ENCODE measurements around the gene OR13A1. TPM values are rescaled to one million over a fixed set of nuclear protein-coding genes. Genes with fewer than 3 reads are reported as not detected.
"Not testable (repeated sequence)": the region's sequence is repeated elsewhere in the genome, so short reads cannot be mapped to it uniquely, and the experiment has no call there.

The OR13A1 gene
- total RNA-seq, 2 experiments from 2014 or later: not detected

DNA sequence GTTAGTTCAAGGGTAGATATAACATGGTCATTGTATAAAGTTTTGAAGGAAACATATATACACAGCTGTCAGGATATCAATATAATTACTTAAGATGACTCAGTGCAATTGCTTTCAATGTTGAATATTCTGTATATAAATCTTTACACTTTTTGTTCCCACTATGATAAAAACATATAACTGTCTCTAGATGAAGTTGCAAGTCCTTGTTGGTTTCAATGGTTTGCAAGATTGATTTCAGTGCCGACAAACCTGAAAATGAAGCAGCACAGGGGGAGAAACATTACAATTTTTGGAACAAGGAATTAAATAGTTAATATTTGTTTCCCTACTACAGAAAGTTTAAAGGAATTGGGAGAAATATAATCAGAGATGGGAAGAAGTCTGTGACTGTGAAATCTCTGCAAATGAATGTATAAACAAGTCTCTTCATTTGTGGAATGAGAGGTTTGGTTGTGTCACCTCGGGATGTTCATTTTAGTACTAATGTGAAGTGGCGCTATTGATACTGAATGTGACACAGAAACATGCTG is 54.1 kb downstream of the OR13A1 start:
- no peak overlapping the region for H3K27ac Mint-ChIP-seq
- TF ChIP-seq, protein P1, sequence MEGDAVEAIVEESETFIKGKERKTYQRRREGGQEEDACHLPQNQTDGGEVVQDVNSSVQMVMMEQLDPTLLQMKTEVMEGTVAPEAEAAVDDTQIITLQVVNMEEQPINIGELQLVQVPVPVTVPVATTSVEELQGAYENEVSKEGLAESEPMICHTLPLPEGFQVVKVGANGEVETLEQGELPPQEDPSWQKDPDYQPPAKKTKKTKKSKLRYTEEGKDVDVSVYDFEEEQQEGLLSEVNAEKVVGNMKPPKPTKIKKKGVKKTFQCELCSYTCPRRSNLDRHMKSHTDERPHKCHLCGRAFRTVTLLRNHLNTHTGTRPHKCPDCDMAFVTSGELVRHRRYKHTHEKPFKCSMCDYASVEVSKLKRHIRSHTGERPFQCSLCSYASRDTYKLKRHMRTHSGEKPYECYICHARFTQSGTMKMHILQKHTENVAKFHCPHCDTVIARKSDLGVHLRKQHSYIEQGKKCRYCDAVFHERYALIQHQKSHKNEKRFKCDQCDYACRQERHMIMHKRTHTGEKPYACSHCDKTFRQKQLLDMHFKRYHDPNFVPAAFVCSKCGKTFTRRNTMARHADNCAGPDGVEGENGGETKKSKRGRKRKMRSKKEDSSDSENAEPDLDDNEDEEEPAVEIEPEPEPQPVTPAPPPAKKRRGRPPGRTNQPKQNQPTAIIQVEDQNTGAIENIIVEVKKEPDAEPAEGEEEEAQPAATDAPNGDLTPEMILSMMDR (IDR thresholded peaks at IDR 0.05): no peak
- H3K27me3 Mint-ChIP-seq: peaks cover 15% of the 10 kb centered on the region
- H3K9me3 Mint-ChIP-seq: no peaks in the 10 kb centered on the region
- no peak for DNase-seq
- intact Hi-C loops (cut with micrococcal nuclease): no loop called here
- H3K4me1 Mint-ChIP-seq (ENCODE audit: low read depth): no peaks in the 10 kb centered on the region
- ChIA-PET CTCF (interaction anchor here (3.2 kb wide), 1 partner anchor 11 kb away, joined by 11 read pairs; no protein-coding TSS in a partner anchor), POLR2A (no interaction called here)
- no peaks in the 10 kb centered on the region for H3K36me3 Mint-ChIP-seq (ENCODE audit: low read depth)
- no peak overlapping the region for H3K4me3 Mint-ChIP-seq
- ATAC-seq: no peak

DNA sequence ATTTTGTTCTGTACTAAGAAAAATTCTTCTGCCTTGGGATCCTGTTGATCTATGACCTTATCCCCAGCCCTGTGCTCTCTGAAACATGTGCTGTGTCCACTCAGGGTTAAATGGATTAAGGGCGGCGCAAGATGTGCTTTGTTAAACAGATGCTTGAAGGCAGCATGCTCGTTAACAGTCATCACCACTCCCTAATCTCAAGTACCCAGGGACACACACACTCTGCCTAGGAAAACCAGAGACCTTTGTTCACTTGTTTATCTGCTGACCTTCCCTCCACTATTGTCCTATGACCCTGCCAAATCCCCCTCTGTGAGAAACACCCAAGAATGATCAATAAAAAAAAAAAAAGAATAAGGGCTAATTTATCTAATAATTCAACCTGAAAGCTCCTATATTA is 54.8 kb downstream of the OR13A1 start:
- CTCF ChIA-PET: interaction anchor here (3.2 kb wide), 1 partner anchor 10 kb away, joined by 11 read pairs; no protein-coding TSS in a partner anchor
- DNase-seq; H3K27ac Mint-ChIP-seq; intact Hi-C loops (cut with micrococcal nuclease); H3K36me3 Mint-ChIP-seq (ENCODE audit: low read depth); POLR2A ChIA-PET; ATAC-seq; H3K4me3 Mint-ChIP-seq; H3K9me3 Mint-ChIP-seq; H3K4me1 Mint-ChIP-seq (ENCODE audit: low read depth): not testable (repeated sequence)
- peaks cover 15% of the 10 kb centered on the region for H3K27me3 Mint-ChIP-seq

DNA sequence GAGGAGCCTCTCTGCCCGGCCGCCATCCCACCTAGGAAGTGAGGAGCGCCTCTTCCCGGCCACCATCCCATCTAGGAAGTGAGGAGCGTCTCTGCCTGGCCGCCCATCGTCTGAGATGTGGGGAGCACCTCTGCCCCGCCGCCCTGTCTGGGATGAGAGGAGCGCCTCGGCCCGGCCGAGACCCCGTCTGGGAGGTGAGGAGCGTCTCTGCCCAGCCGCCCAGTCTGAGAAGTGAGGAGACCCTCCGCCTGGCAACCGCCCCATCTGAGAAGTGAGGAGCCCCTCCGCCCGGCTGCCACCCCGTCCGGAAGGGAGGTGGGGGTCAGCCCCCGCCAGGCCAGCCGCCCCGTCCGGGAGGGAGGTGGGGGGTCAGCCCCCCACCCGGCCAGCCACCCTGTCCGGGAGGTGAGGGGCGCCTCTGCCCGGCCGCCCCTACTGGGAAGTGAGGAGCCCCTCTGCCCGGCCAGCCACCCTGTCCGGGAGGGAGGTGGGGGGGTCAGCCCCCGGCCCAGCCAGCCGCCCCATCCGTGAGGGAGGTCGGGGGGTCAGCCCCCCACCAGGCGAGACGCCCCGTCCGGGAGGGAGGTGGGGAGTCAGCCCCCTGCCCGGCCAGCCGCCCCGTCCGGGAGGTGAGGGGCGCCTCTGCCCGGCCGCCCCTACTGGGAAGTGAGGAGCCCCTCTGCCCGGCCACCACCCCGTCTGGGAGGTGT is 55.5 kb downstream of the OR13A1 start:
- POLR2A ChIA-PET; H3K9me3 Mint-ChIP-seq; DNase-seq; H3K27ac Mint-ChIP-seq; H3K4me1 Mint-ChIP-seq (ENCODE audit: low read depth); H3K36me3 Mint-ChIP-seq (ENCODE audit: low read depth); intact Hi-C loops (cut with micrococcal nuclease); CTCF ChIA-PET; H3K4me3 Mint-ChIP-seq; ATAC-seq: not testable (repeated sequence)
- H3K27me3 Mint-ChIP-seq: peaks cover 14% of the 10 kb centered on the region

DNA sequence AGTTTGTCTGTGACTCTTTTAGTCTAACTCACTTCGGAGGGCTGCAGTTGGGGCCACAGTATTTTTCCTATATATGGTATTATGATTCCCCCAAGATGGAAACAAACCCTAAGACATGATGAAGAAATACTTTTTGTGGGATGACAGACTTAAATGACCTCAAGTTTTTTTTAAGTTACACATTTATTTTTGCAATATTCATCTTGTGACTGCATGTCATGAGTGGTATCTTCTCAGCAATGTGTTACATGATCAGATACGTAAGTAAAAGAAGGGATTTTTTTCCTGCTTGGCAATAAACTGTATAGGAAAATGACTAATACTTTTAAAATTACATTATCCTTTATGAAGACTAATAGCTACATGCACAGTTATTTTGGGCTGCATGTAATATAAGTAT is 57.8 kb downstream of the OR13A1 start:
- peaks cover 9% of the 10 kb centered on the region for H3K27me3 Mint-ChIP-seq
- POLR2A ChIA-PET: no interaction called here
- no peak for ATAC-seq
- CTCF ChIA-PET: no interaction called here
- no peak overlapping the region for H3K27ac Mint-ChIP-seq
- no peaks in the 10 kb centered on the region for H3K36me3 Mint-ChIP-seq (ENCODE audit: low read depth)
- H3K4me1 Mint-ChIP-seq (ENCODE audit: low read depth): peaks cover 6% of the 10 kb centered on the region
- no peak for DNase-seq
- H3K9me3 Mint-ChIP-seq: no peaks in the 10 kb centered on the region
- no peak overlapping the region for H3K4me3 Mint-ChIP-seq
- intact Hi-C loops (cut with micrococcal nuclease): no loop called here
- TF ChIP-seq, protein P1 (IDR thresholded peaks at IDR 0.05): no peak

- ATAC-seq (no peak), DNase-seq (no peak)
- TF ChIP-seq, protein P1 (IDR thresholded peaks at IDR 0.05): no peak
- ChIA-PET POLR2A (interaction anchor here (0.6 kb wide), 1 partner anchor 1302 kb away, joined by 3 read pairs; no protein-coding TSS in a partner anchor), CTCF (no interaction called here)
- intact Hi-C loops (cut with micrococcal nuclease): no loop called here
- H3K36me3 Mint-ChIP-seq (ENCODE audit: low read depth): no peaks in the 10 kb centered on the region
- no peak overlapping the region for H3K27ac Mint-ChIP-seq
- H3K4me3 Mint-ChIP-seq: no peak overlapping the region
- peaks cover under 1% of the 10 kb centered on the region for H3K27me3 Mint-ChIP-seq
- no peaks in the 10 kb centered on the region for H3K9me3 Mint-ChIP-seq
- peaks cover 6% of the 10 kb centered on the region for H3K4me1 Mint-ChIP-seq (ENCODE audit: low read depth)
Observed at GRCh38 chr10:45256246-45256645, 59.2 kb downstream of the OR13A1 start.

GRCh38 chr10:45255706-45256105 is 59.7 kb downstream of the OR13A1 start:
- ATAC-seq: no peak
- H3K4me3 Mint-ChIP-seq: no peak overlapping the region
- peaks cover 3% of the 10 kb centered on the region for H3K27me3 Mint-ChIP-seq
- no peak overlapping the region for H3K27ac Mint-ChIP-seq
- CTCF ChIA-PET: no interaction called here
- intact Hi-C loops (cut with micrococcal nuclease): no loop called here
- POLR2A ChIA-PET: no interaction called here
- H3K4me1 Mint-ChIP-seq (ENCODE audit: low read depth): peaks cover 6% of the 10 kb centered on the region
- no peaks in the 10 kb centered on the region for H3K9me3 Mint-ChIP-seq
- no peak for DNase-seq
- no peaks in the 10 kb centered on the region for H3K36me3 Mint-ChIP-seq (ENCODE audit: low read depth)
- TF ChIP-seq, protein P1 (IDR thresholded peaks at IDR 0.05): no peak

Data from activated CD8-positive, alpha-beta T cell treated with anti-CD3 and anti-CD28 coated beads for 36 hours (primary cell).